Measurements from ENCODE around the gene LSM4.
A peak's percentile ranks its signal among the peaks of the same experiment; 100 is the strongest.
"Not testable (repeated sequence)": the region's sequence is repeated elsewhere in the genome, so short reads cannot be mapped to it uniquely, and the experiment has no call there.

The LSM4 gene

GRCh38 chr19:18340990-18341868, 18.4 kb upstream of the LSM4 start:
- peak; percentile 43 for DNase-seq (ENCODE audit: low read depth)

DNA sequence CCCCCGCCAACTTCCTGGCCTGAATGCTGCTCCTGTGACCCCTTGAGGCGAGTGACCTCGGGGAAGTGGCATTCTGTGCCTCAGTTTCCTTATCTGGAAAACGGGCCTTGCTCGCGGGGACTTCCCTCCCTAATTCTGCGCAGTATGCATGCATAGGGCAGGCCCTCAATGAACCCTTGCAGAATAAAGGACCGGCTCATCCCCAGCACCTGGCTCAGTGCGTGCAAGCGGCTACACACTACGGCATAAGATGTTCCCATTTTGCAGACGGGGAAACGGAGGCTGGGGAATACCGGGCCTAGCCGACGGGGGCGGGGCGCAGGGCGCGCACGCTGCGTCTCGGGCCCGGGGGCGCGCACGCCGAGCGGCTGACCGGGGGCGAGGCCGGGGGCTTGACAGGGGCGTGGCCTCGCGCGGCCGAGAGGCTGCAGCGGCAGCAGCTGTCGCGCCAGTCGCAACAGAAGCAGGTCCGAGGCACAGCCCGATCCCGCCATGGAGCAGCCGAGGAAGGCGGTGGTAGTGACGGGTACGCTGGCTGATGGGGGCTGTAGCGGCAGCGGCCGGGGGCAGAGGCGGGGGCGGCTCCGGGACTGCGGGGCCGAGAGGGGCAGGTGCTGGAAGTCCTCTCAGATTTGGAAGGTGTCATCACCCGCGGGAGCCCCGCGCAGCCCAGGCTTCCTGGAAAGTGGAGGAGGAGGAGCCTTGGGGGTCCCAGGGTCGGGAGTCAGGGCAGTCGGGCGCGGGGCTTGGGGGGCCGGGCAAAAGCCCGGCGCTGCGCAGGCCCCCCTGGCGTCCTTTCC, 17.5 kb upstream of the LSM4 start, which contains the start of gene PGPEP1:
TSS of gene PGPEP1 (plus strand) at position 409 of the 800 bp plus-strand sequence. CDS start at position 493, 84 bp downstream.
- DNase-seq (ENCODE audit: low read depth) = peak; percentile 27

DNA sequence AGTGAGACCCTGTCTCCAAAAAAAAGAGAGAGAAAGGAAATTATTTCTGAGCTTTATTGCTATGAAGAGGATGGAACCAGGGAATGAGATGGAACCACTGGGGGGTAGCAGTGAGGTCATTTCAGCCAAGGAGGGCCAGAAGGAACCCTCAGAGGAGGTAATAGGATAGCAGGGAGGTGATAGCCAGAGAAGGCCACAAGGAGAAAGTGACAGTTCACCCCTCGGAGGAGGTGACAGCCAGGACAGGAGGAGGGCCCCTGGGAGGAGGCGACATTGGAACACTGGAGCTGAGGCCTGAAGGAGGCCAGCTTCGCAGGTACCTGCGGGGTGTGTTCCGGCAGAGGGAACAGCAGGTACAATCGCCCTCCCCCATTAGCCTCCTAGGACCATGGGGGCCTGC, 16.8 kb upstream of the LSM4 start:
- DNase-seq (ENCODE audit: low read depth) = no peak

- no peak for DNase-seq (ENCODE audit: low read depth)
Measured at GRCh38 chr19:18338541-18338940, 15.7 kb upstream of the LSM4 start.

GRCh38 chr19:18336121-18336520, 13.2 kb upstream of the LSM4 start:
- DNase-seq (ENCODE audit: low read depth) = no peak

GRCh38 chr19:18333680-18334079, 10.8 kb upstream of the LSM4 start:
- no peak for DNase-seq (ENCODE audit: low read depth)

- DNase-seq (ENCODE audit: low read depth) = no peak
Measured at GRCh38 chr19:18332917-18333530, 10.1 kb upstream of the LSM4 start.

- no peak for DNase-seq (ENCODE audit: low read depth)
Measured at GRCh38 chr19:18330868-18331267, 8.0 kb upstream of the LSM4 start.

DNA sequence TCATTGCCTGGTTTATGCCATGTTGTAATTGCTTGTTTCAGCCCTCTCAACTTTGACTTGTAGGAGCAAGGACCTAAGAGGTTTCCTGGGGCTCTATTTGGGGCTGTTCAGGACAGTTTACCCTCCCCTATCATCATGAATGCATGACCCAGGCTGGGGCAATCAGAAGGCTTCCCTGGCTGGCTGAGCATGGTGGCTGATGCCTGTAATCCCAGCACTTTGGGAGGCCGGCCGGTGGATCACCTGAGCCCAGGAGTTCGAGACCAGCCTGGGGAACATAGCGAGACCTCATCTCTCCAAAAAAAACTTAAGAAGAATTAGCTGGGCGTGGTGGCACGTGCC, 6.1 kb upstream of the LSM4 start:
- DNase-seq (ENCODE audit: low read depth) = no peak

DNA sequence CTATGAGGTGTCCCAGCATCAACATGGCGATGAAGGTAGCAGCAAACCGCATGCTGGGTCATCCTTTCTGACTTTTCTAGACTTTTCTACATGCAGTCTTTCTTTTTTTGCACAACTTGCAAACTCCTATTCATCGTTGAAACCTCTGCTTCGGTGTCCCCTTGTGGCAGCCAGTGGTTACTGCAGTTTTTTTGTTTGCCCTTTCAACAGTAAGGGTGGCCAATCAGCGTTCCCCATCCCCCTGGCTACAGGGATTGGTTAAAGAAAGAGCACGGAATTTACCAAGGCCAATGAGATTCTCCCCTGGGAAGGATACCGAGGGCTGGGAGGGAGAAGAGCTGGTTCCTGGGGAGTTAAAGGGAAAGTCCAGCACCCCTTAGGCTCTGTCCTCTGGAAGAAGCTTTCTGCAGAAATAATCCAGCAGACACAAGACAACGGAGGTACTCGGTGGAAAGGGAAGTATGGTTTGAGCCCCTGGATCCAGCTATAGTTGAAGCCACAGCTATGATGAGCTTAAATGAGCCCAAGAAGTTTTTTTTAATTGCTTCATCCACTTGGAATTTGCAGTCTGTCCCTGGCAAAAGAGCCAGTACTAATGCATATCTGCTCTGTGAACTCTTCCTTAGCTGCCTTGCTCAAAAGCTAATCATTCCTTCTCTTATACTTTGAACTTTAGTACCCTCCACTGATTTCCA, 5.6 kb upstream of the LSM4 start:
- DNase-seq (ENCODE audit: low read depth) = peak; percentile 78

DNA sequence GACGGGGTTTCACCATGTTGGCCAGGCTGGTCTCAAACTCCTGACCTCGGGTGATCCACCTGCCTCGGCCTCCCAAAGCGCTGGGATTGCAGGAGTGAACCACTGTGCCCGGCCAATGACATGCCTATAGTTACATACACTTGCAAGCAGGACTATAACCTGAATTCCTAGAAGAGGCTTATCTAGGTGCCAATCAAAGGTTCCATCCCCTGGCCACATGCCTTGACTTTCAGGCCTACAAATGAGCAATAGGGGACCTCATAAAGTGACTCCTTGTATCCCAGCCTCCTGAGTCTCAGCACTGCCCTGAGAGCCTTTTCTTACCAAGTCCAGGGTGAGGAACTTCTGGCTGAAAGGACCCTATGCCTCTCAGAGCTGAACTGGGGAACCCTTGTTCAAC, 3.9 kb upstream of the LSM4 start:
- DNase-seq (ENCODE audit: low read depth) = no peak

DNA sequence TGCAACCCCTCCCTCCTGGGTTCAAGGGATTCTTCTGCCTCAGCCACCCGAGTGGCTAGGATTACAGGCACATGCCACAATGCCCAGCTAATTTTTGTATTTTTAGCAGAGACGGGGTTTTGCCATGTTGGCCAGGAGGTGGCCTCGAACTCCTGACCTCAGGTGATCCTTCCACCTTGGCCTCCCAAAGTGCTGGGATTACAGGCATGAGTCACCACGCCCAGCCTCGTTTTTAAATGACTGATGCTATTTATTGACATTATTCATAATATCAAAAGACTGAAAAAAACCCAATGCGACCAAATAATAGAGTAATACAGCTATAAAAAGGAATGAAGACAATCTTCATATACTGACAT, 1.5 kb upstream of the LSM4 start:
- DNase-seq (ENCODE audit: low read depth) = not testable (repeated sequence)

- no peak for DNase-seq (ENCODE audit: low read depth)
Measured at GRCh38 chr19:18322318-18322758, 538 bp downstream of the LSM4 start.

GRCh38 chr19:18321734-18322102, 1.2 kb downstream of the LSM4 start:
- no peak for DNase-seq (ENCODE audit: low read depth)

DNA sequence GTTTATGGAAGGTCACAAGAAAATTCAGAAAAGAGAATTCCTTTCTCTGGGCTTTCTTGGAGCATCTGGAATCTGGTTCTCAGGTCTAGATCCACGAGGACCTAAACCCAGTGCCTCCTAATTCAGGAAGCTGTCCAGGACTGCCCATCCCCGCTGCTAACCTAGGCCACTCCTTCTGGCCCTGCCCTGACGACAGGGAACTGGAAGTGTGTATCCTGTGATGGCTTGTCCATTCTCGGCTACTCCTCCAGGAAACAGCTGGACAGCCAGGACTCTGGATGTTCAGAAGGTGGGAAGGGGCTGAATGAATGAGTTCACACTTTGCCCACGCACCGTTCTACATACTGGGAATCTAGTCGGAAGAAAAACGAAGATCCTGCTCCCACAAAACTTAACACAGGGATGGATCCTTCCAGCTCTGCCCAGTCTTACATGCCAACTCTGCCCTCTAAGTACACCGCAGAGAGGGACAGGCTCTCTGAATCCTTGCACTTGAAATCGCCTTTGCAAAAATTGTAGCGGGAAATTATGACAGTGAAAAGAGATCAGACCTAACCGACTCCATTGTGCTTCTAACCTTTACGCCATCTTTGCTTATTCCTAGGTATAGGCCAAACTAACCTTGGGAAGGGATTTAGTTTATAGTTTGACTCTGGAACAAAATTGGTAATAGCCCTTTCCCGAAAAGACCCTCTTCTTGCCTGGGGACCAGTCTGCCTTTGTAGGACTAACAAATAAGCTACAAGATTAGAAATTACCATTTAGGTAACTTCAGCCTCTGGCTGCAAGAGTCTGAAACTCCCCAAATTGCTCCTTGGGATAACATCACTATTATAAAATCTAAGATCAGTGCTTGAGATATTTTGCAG, 1.8 kb downstream of the LSM4 start:
- DNase-seq (ENCODE audit: low read depth) = no peak

DNA sequence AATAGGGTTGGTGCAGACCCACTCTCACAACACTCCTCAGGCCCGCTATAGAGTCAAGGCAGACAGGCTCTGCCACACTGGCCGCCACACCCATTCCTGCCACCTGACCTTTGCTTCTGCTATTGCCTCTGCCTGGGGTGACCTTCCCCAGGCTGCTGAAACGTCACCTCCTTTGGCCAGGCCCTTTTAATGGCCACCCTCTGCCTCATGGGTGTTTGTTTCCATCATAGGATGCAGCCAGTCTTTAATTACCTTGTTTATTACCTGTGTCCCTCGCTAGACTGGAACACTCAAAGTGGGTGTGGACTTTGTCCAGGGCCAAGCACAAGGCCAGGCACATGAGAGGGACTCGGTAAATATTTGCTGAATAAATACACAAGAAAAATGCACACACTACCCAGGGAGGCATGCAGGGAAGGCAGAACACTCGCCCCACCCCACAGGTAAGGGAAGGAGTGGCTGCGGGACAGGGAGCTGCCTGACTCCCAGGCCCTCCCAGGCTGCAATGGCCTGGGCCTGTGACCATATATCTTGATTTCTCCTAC, 3.2 kb downstream of the LSM4 start:
- no peak for DNase-seq (ENCODE audit: low read depth)

DNA sequence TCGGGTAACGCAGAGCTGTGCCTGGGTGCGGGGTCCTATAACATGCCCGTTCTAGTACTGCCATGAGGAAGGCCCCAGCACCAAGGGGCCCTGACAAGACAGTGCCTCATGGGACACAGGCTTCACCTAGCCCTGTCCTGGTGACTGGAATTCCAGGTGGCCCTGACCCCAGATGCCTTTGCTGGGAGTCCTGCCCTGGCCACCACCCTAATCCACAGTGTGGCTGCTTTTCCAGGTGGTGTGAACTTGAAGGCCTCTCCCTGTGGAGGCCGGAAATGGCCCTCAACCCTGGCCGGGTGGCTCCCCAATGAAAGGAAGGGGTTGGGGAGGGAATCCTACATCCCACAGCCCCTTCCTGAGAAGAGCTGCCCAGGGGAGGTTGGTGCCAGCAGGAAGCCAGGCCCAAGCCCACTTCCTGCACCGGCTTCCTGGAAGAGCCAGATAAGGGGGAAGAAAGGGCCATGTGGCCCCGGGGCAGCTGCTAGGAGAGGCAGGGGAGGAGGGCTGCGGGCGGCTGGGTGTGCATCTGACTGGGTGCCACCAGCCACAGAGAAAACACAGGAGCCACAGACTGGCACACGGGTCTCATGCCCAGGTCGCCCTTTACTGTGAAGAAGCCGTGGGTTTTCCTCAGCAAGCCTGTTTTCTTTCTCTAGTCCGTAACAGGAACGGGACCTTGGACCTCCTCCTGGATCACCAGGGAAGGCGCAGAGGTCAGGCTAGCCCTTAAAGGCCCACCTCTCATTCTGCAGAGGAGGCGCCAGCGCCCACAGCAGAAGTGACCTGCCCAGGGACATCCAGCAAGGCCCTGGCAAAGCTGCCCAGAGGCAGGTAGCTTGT, 4.7 kb downstream of the LSM4 start:
- no peak for DNase-seq (ENCODE audit: low read depth)

GRCh38 chr19:18313398-18313797, 9.5 kb downstream of the LSM4 start:
- DNase-seq (ENCODE audit: low read depth) = no peak

- DNase-seq (ENCODE audit: low read depth) = no peak
Measured at GRCh38 chr19:18312092-18312534, 10.8 kb downstream of the LSM4 start.

DNA sequence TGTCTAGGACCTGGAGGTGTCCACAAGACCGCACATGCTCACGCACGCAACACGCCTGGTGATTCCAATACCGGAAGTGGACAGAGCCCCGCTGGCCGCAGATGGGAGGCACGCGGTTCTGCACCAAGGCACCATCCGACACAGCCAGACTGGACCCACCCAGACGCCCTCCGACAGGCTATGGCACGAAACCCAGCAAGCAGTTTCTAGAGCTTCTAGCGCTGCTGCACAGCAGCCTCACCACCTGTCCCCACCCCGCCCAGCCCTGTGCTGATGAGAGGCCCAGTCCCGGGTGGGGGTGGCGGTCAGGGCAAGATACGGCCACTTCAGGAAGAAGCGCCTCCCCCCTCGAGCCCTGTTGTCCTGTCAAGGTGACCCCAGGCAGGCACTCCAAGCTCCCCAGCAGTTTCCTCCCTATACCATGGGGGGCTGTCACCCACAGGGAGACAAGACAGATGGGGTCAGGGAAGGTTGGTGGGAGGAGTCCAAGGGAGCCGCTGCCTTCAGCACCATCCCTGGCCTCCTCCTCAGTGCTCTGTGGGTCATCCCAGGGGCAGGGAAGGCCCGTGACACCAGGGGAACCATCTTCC, 11.3 kb downstream of the LSM4 start:
- DNase-seq (ENCODE audit: low read depth) = no peak

Measured in T-helper 22 cell (primary cell).